K562 (cell line): ENCODE results near the gene BPTF. TPM values are rescaled to one million over a fixed set of nuclear protein-coding genes. Genes with fewer than 3 reads are reported as not detected.

ENCODE experiments used
- ARID1B ChIP-seq: fragments of 450-650 bp; IDR thresholded peaks from 2 replicates; pipeline ENCODE4 v1.6.1; 2016; ENCODE audit warnings: antibody characterized with exemption, mild to moderate bottlenecking, inconsistent platforms
- CBX8 ChIP-seq: fragments of 200-600 bp; sonication (generic); IDR thresholded peaks from 2 replicates; pipeline ENCODE4 v1.6.1; 2012; ENCODE audit warnings: borderline replicate concordance, mixed run types, low read depth, mild to moderate bottlenecking, moderate library complexity, mixed read lengths, low read length, control low read depth, inconsistent platforms; ENCODE audit not compliant: poor library complexity, severe bottlenecking; ENCODE audit errors: extremely low read depth
- CREBBP ChIP-seq: IDR thresholded peaks from one replicate; pipeline ENCODE4 v1.6.1; 2012; ENCODE audit warnings: low read depth, mild to moderate bottlenecking, control low read depth, inconsistent platforms, low read length
- FOXA1 ChIP-seq: fragments of 450-650 bp; IDR thresholded peaks from 2 replicates; pipeline ENCODE4 v1.6.1; 2016; ENCODE audit warnings: mild to moderate bottlenecking, borderline replicate concordance
- GATAD2B ChIP-seq: fragments of 450-650 bp; IDR thresholded peaks from 2 replicates; pipeline ENCODE4 v1.6.1; 2017; ENCODE audit warnings: mild to moderate bottlenecking, borderline replicate concordance
- NONO ChIP-seq, 2 experiments: fragments of 200-400 bp in 1 of 2; fragments of 450-650 bp in 1 of 2; formaldehyde crosslinking in 1 of 2; IDR thresholded peaks; 2 replicates each; pipeline ENCODE4 v1.6.1; 2017; ENCODE audit warnings: low read depth in 2 of 2, mild to moderate bottlenecking in 2 of 2, moderate library complexity in 2 of 2, low read length in 1 of 2
- RBBP5 ChIP-seq: fragments of 200-600 bp; sonication (generic); IDR thresholded peaks from 2 replicates; pipeline ENCODE4 v1.6.1; 2012; ENCODE audit warnings: borderline replicate concordance, mild to moderate bottlenecking, low read length, control low read depth, inconsistent platforms; ENCODE audit not compliant: insufficient read depth, poor library complexity, severe bottlenecking
- SP2 ChIP-seq: IDR thresholded peaks from 2 replicates; pipeline ENCODE4 v1.6.1; 2011; ENCODE audit warnings: mild to moderate bottlenecking, low read depth, low read length, moderate library complexity; ENCODE audit not compliant: poor library complexity, severe bottlenecking; ENCODE audit errors: extremely low read depth
- SRSF7 ChIP-seq: fragments of 200-400 bp; formaldehyde crosslinking; optimal IDR thresholded peaks from 2 replicates; pipeline ENCODE3; 2017; ENCODE audit warnings: mild to moderate bottlenecking, low read depth, low read length
- STAT5B ChIP-seq: fragments of 250-450 bp; sonication (Bioruptor Pico); IDR thresholded peaks from 2 replicates; pipeline ENCODE4 v1.8.0; 2021; ENCODE audit warnings: mild to moderate bottlenecking, inconsistent platforms
- ZBTB43 ChIP-seq: sonication (generic); formaldehyde crosslinking; IDR thresholded peaks from 2 replicates; pipeline ENCODE4 v1.8.0; 2023; ENCODE audit warnings: mild to moderate bottlenecking, missing genetic modification reagents
- ZNF174 ChIP-seq: fragments of 250-450 bp; sonication (Bioruptor Pico); IDR thresholded peaks from 2 replicates; pipeline ENCODE4 v1.4.0; 2020; ENCODE audit warnings: mild to moderate bottlenecking
- ZNF239 ChIP-seq: fragments of 250-450 bp; sonication (Bioruptor Pico); IDR thresholded peaks from 2 replicates; pipeline ENCODE4 v1.4.0; 2020; ENCODE audit warnings: mild to moderate bottlenecking
- ZNF436 ChIP-seq: fragments of 250-450, 450-650 bp; sonication (Bioruptor Pico); formaldehyde crosslinking; IDR thresholded peaks from 2 replicates; pipeline ENCODE4 v1.7.0; 2020; ENCODE audit warnings: mild to moderate bottlenecking
- ZNF764 ChIP-seq: fragments of 250-450 bp; sonication (Bioruptor Pico); IDR thresholded peaks from 2 replicates; pipeline ENCODE4 v1.4.0; 2020; ENCODE audit warnings: low read depth, mild to moderate bottlenecking, moderate library complexity
- polyA plus RNA-seq, 8 experiments: library from polyadenylated mRNA; depleted of rRNA in 4 of 8; stranded (reverse) in 5 of 8; unstranded in 3 of 8; fragments of >200 nt; fragmentation: Nextera tagmentation in 2 of 8; fragmentation: Illumina TruSeq in 1 of 8; extraction: Ambion mirVana in 2 of 8; extraction: Trizol in 1 of 8; gene quantifications; 2 replicates each; pipeline versions ENCODE4 v1.2.1 to v1.2.3, GENCODE V29; 2011 to 2014; ENCODE audit warnings: inconsistent platforms in 1 of 8, missing spikeins in 1 of 8
- total RNA-seq, 7 experiments: library from RNA; depleted of rRNA in 6 of 7; stranded (reverse); fragments of >200 nt in 6 of 7; fragmentation: Illumina TruSeq in 2 of 7; extraction: Trizol in 2 of 7; gene quantifications; 2 replicates each; pipeline versions ENCODE4 v1.2.1 to v1.2.3, GENCODE V29; 2011 to 2021; ENCODE audit warnings: low replicate concordance in 1 of 7
- TF ChIP-seq, protein P1 (sequence below): fragments of 450-650 bp; IDR thresholded peaks from one replicate; pipeline ENCODE4 v1.6.1; 2018; ENCODE audit warnings: mild to moderate bottlenecking, moderate library complexity; ENCODE audit not compliant: partially characterized antibody
- TF ChIP-seq, protein P2 (sequence below): sonication (generic); formaldehyde crosslinking; IDR thresholded peaks from 2 replicates; pipeline ENCODE4 v1.8.1; 2023; ENCODE audit warnings: missing genetic modification reagents, mild to moderate bottlenecking, borderline replicate concordance
- TF ChIP-seq, protein P3 (sequence below): fragments of 250-450 bp; sonication (Bioruptor Pico); IDR thresholded peaks from 2 replicates; pipeline ENCODE4 v1.6.1; 2021; ENCODE audit warnings: mild to moderate bottlenecking
- TF ChIP-seq, protein P4 (sequence below): fragments of 200-800 bp; sonication (Bioruptor generic); IDR thresholded peaks from 2 replicates; pipeline ENCODE4 v1.6.1; 2017; ENCODE audit warnings: missing genetic modification characterization, missing compliant biosample characterization

The BPTF gene
- total and polyA plus RNA-seq, 9 of the 15 experiments (the other 6 are each of a cell fraction or from before 2014, with no cell fraction given) = 12.5 to 52.1 (median 26.9) TPM

GRCh38 chr17:67993998-67994361, 168.7 kb downstream of the BPTF start (continued):
- TF ChIP-seq, protein P1, sequence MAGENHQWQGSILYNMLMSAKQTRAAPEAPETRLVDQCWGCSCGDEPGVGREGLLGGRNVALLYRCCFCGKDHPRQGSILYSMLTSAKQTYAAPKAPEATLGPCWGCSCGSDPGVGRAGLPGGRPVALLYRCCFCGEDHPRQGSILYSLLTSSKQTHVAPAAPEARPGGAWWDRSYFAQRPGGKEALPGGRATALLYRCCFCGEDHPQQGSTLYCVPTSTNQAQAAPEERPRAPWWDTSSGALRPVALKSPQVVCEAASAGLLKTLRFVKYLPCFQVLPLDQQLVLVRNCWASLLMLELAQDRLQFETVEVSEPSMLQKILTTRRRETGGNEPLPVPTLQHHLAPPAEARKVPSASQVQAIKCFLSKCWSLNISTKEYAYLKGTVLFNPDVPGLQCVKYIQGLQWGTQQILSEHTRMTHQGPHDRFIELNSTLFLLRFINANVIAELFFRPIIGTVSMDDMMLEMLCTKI = no peak
- no peak for TF ChIP-seq STAT5B (CRISPR knock-in tag)
- TF ChIP-seq ZNF764 = no peak
- no peak for TF ChIP-seq ZNF436 (CRISPR knock-in tag)
- no peak for TF ChIP-seq NONO (IDR thresholded peaks at IDR 0.05; ENCODE audit: low read depth in 2 of 2, low read length in 1 of 2)
- TF ChIP-seq ZNF174 (CRISPR knock-in tag) = no peak
- no peak for TF ChIP-seq CBX8
- no peak for TF ChIP-seq ZNF239 (CRISPR knock-in tag)
- TF ChIP-seq, protein P2, sequence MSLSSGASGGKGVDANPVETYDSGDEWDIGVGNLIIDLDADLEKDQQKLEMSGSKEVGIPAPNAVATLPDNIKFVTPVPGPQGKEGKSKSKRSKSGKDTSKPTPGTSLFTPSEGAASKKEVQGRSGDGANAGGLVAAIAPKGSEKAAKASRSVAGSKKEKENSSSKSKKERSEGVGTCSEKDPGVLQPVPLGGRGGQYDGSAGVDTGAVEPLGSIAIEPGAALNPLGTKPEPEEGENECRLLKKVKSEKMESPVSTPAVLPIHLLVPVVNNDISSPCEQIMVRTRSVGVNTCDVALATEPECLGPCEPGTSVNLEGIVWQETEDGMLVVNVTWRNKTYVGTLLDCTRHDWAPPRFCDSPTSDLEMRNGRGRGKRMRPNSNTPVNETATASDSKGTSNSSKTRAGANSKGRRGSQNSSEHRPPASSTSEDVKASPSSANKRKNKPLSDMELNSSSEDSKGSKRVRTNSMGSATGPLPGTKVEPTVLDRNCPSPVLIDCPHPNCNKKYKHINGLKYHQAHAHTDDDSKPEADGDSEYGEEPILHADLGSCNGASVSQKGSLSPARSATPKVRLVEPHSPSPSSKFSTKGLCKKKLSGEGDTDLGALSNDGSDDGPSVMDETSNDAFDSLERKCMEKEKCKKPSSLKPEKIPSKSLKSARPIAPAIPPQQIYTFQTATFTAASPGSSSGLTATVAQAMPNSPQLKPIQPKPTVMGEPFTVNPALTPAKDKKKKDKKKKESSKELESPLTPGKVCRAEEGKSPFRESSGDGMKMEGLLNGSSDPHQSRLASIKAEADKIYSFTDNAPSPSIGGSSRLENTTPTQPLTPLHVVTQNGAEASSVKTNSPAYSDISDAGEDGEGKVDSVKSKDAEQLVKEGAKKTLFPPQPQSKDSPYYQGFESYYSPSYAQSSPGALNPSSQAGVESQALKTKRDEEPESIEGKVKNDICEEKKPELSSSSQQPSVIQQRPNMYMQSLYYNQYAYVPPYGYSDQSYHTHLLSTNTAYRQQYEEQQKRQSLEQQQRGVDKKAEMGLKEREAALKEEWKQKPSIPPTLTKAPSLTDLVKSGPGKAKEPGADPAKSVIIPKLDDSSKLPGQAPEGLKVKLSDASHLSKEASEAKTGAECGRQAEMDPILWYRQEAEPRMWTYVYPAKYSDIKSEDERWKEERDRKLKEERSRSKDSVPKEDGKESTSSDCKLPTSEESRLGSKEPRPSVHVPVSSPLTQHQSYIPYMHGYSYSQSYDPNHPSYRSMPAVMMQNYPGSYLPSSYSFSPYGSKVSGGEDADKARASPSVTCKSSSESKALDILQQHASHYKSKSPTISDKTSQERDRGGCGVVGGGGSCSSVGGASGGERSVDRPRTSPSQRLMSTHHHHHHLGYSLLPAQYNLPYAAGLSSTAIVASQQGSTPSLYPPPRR (CRISPR knock-in tag) = no peak
- TF ChIP-seq SP2 = no peak
- TF ChIP-seq FOXA1 = no peak
- no peak for TF ChIP-seq GATAD2B
- peak; percentile 60 for TF ChIP-seq ARID1B
- no peak for TF ChIP-seq ZBTB43
- TF ChIP-seq SRSF7 = no peak
- TF ChIP-seq, protein P3, sequence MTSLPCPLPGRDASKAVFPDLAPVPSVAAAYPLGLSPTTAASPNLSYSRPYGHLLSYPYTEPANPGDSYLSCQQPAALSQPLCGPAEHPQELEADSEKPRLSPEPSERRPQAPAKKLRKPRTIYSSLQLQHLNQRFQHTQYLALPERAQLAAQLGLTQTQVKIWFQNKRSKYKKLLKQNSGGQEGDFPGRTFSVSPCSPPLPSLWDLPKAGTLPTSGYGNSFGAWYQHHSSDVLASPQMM = no peak
- TF ChIP-seq, protein P4, sequence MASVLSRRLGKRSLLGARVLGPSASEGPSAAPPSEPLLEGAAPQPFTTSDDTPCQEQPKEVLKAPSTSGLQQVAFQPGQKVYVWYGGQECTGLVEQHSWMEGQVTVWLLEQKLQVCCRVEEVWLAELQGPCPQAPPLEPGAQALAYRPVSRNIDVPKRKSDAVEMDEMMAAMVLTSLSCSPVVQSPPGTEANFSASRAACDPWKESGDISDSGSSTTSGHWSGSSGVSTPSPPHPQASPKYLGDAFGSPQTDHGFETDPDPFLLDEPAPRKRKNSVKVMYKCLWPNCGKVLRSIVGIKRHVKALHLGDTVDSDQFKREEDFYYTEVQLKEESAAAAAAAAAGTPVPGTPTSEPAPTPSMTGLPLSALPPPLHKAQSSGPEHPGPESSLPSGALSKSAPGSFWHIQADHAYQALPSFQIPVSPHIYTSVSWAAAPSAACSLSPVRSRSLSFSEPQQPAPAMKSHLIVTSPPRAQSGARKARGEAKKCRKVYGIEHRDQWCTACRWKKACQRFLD (CRISPR knock-in tag) = no peak
- no peak for TF ChIP-seq RBBP5
- no peak for TF ChIP-seq CREBBP
